Measurements from ENCODE around the gene NELL1. TPM values are rescaled to one million over a fixed set of nuclear protein-coding genes. Genes with fewer than 3 reads are reported as not detected.

Gene NELL1
- polyA plus RNA-seq, 1 of the 3 experiments (the other 2 are of a cell fraction), result not detected

- H3K4me2 ChIP-seq, result no peak overlapping the region
Observed at GRCh38 chr11:20639688-20640087, 29.7 kb upstream of the NELL1 start.

GRCh38 chr11:20640401-20640800 lies 29.0 kb upstream of the NELL1 start:
- WGBS (ENCODE audit: low lambda C conversion rate), result 63% methylated on average over 2 of the region's 2 CpGs

More at GRCh38 chr11:20639688-20640087, 29.7 kb upstream of the NELL1 start:
- H3K9me3 ChIP-seq, result no peaks in the 10 kb centered on the region
- no peaks in the 10 kb centered on the region for H3K27me3 ChIP-seq (ENCODE audit: insufficient read depth)
- no peaks in the 10 kb centered on the region for H3K36me3 ChIP-seq (replicated peaks in 1 of 2; ENCODE audit: control insufficient read depth in 1 of 2, insufficient read depth in 2 of 2, low read length in 1 of 2)
- H3K4me3 ChIP-seq (ENCODE audit: low read depth in 2 of 2, low read length in 1 of 2), result no peak overlapping the region
- ChIA-PET CTCF (interaction anchor here (1.7 to 2.4 kb wide), 3 partner anchors 8 to 1491 kb away, joined by 4 to 28 read pairs (median 7); no protein-coding TSS in a partner anchor), POLR2A (no interaction called here)
- no peak overlapping the region for H3K9ac ChIP-seq
- no peaks in the 10 kb centered on the region for H3K9me2 ChIP-seq
- no peak overlapping the region for H2AFZ ChIP-seq (ENCODE audit: low read depth)
- no peaks in the 10 kb centered on the region for H3K79me2 ChIP-seq (ENCODE audit: insufficient read depth)
- TF ChIP-seq RXRA (IDR thresholded peaks at IDR 0.05; ENCODE audit: borderline replicate concordance, low read depth) (no peak), YY1 (IDR thresholded peaks at IDR 0.05; ENCODE audit: low read depth) (no peak), FOXJ3 (CRISPR knock-in tag; IDR thresholded peaks at IDR 0.05) (no peak), SMC3 (IDR thresholded peaks at IDR 0.05; ENCODE audit: low read depth, low read length) (no peak), CHD2 (IDR thresholded peaks at IDR 0.05; ENCODE audit: low read length, partially characterized antibody) (no peak), RCOR1 (IDR thresholded peaks at IDR 0.05; ENCODE audit: low read length) (no peak), MAX (IDR thresholded peaks at IDR 0.05; ENCODE audit: low read depth) (no peak), REST (IDR thresholded peaks at IDR 0.05; ENCODE audit: low read depth, low read length) (no peak)
- H3K4me1 ChIP-seq (ENCODE audit: control insufficient read depth in 1 of 2, insufficient read depth in 2 of 2, low read depth in 1 of 2, low read length in 1 of 2), result no peaks in the 10 kb centered on the region; a peak in 1 of 4 replicates
- no peaks in the 10 kb centered on the region for H4K20me1 ChIP-seq (ENCODE audit: insufficient read depth)
- WGBS (ENCODE audit: low lambda C conversion rate), result 10% methylated on average over 2 of the region's 3 CpGs
- H3K27ac ChIP-seq (ENCODE audit: low read depth in 2 of 2, low read length in 1 of 2), result no peak overlapping the region
- H3F3A ChIP-seq (replicated peaks; ENCODE audit: insufficient read depth), result no peaks in the 10 kb centered on the region
- DNase-seq, result no peak

More at GRCh38 chr11:20640401-20640800, 29.0 kb upstream of the NELL1 start:
- no peak overlapping the region for H2AFZ ChIP-seq (ENCODE audit: low read depth)
- H3K9me3 ChIP-seq, result no peaks in the 10 kb centered on the region
- H4K20me1 ChIP-seq (ENCODE audit: insufficient read depth), result no peaks in the 10 kb centered on the region
- no peaks in the 10 kb centered on the region for H3F3A ChIP-seq (replicated peaks; ENCODE audit: insufficient read depth)
- no peaks in the 10 kb centered on the region for H3K27me3 ChIP-seq (ENCODE audit: insufficient read depth)
- DNase-seq, result no peak
- ChIA-PET CTCF (interaction anchor here (2.2 kb wide), 1 partner anchor 32 kb away, joined by 7 read pairs; no protein-coding TSS in a partner anchor), POLR2A (no interaction called here)
- TF ChIP-seq RFX5 (IDR thresholded peaks at IDR 0.05; ENCODE audit: low read length) (no peak), TEAD4 (IDR thresholded peaks at IDR 0.05; ENCODE audit: borderline replicate concordance, insufficient read depth) (no peak)
- H3K4me1 ChIP-seq (ENCODE audit: control insufficient read depth in 1 of 2, insufficient read depth in 2 of 2, low read depth in 1 of 2, low read length in 1 of 2), result no peaks in the 10 kb centered on the region; a peak in 1 of 4 replicates
- no peak overlapping the region for H3K9ac ChIP-seq
- H3K9me2 ChIP-seq, result no peaks in the 10 kb centered on the region
- no peaks in the 10 kb centered on the region for H3K79me2 ChIP-seq (ENCODE audit: insufficient read depth)
- no peak overlapping the region for H3K4me2 ChIP-seq
- H3K4me3 ChIP-seq (ENCODE audit: low read depth in 2 of 2, low read length in 1 of 2), result no peak overlapping the region
- no peaks in the 10 kb centered on the region for H3K36me3 ChIP-seq (replicated peaks in 1 of 2; ENCODE audit: control insufficient read depth in 1 of 2, insufficient read depth in 2 of 2, low read length in 1 of 2)
- H3K27ac ChIP-seq (ENCODE audit: low read depth in 2 of 2, low read length in 1 of 2), result no peak overlapping the region
